HL-60 (cell line): Measurements from ENCODE around the gene ANKRD13A.

ENCODE experiments used
- POLR2AphosphoS5 ChIP-seq: IDR thresholded peaks from 2 replicates; pipeline ENCODE4 v1.6.1; 2012; ENCODE audit warnings: low read depth
- TF ChIP-seq, protein P1 (sequence below): IDR thresholded peaks from one replicate; pipeline ENCODE4 v1.5.1; 2011; ENCODE audit warnings: low read length, control low read depth, inconsistent platforms; ENCODE audit not compliant: insufficient read depth
- TF ChIP-seq, protein P2 (sequence below): IDR thresholded peaks from 2 replicates; pipeline ENCODE4 v1.6.1; 2012; ENCODE audit warnings: low read depth; ENCODE audit not compliant: insufficient replicate concordance

DNA sequence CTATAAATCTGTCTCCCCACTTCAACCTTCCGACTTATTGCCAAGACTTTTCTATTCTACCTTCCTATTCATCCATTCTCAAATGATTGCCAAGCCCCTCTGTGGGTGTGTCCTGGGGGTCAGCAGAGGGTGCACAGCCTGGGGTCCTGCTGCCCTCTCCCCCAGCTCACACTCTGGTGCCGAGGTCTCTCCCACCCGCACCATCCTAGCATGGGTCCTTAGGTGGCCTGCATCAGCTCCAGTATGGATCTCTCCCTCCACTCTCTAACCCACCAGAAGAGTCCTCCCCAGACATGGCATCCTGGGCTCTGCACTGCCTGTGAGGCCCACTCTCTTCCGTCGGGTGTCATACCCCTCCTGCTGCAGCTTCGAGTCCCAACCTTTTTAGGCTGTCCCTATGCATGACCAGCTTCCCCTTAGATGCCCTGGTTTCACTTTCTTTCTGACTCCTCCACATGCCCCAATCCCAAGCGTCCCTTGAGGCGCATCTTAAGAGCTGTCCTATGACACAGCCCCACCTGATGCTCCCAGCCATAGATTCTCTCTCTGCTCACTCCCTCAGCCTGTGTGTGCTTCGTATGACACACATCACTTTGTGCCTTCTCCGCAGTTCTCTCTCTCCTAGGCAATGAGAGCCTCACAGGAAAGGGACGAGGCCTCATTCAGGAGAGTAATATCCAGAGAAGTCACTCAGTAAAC, 46.9 kb upstream of the ANKRD13A start:
- TF ChIP-seq, protein P1, sequence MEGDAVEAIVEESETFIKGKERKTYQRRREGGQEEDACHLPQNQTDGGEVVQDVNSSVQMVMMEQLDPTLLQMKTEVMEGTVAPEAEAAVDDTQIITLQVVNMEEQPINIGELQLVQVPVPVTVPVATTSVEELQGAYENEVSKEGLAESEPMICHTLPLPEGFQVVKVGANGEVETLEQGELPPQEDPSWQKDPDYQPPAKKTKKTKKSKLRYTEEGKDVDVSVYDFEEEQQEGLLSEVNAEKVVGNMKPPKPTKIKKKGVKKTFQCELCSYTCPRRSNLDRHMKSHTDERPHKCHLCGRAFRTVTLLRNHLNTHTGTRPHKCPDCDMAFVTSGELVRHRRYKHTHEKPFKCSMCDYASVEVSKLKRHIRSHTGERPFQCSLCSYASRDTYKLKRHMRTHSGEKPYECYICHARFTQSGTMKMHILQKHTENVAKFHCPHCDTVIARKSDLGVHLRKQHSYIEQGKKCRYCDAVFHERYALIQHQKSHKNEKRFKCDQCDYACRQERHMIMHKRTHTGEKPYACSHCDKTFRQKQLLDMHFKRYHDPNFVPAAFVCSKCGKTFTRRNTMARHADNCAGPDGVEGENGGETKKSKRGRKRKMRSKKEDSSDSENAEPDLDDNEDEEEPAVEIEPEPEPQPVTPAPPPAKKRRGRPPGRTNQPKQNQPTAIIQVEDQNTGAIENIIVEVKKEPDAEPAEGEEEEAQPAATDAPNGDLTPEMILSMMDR: no peak
- TF ChIP-seq POLR2AphosphoS5: no peak
- TF ChIP-seq, protein P2, sequence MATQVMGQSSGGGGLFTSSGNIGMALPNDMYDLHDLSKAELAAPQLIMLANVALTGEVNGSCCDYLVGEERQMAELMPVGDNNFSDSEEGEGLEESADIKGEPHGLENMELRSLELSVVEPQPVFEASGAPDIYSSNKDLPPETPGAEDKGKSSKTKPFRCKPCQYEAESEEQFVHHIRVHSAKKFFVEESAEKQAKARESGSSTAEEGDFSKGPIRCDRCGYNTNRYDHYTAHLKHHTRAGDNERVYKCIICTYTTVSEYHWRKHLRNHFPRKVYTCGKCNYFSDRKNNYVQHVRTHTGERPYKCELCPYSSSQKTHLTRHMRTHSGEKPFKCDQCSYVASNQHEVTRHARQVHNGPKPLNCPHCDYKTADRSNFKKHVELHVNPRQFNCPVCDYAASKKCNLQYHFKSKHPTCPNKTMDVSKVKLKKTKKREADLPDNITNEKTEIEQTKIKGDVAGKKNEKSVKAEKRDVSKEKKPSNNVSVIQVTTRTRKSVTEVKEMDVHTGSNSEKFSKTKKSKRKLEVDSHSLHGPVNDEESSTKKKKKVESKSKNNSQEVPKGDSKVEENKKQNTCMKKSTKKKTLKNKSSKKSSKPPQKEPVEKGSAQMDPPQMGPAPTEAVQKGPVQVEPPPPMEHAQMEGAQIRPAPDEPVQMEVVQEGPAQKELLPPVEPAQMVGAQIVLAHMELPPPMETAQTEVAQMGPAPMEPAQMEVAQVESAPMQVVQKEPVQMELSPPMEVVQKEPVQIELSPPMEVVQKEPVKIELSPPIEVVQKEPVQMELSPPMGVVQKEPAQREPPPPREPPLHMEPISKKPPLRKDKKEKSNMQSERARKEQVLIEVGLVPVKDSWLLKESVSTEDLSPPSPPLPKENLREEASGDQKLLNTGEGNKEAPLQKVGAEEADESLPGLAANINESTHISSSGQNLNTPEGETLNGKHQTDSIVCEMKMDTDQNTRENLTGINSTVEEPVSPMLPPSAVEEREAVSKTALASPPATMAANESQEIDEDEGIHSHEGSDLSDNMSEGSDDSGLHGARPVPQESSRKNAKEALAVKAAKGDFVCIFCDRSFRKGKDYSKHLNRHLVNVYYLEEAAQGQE: no peak
